RWPE1 (cell line): Measurements from ENCODE around the gene ATP2C2.
A peak's percentile ranks its signal among the peaks of the same experiment; 100 is the strongest.

Experiments used
- CTCF ChIA-PET: fragments of 350-600 bp; sonication (Branson Sonifier 250); formaldehyde crosslinking; extraction: SDS; loops from one replicate; lab custom pipeline; 2021; lab: Yijun Ruan, JAX
- POLR2A ChIA-PET: fragments of 400-600 bp; formaldehyde crosslinking; extraction: SDS; loops from one replicate; lab custom pipeline; 2020; ENCODE audit warnings: antibody characterized with exemption; ENCODE audit not compliant: low non-redundant PET; lab: Yijun Ruan, JAX
- DNase-seq: peaks from one replicate; pipeline ENCODE4 v3.0.0; 2012; ENCODE audit warnings: low spot score
- H3K27ac ChIP-seq: fragments of 450-650 bp; 2 replicates; pipeline ENCODE4 v1.5.1; 2017
- CTCF ChIP-seq: fragments of 450-650 bp; conservative IDR thresholded peaks from 2 replicates; pipeline ENCODE4 v1.5.1; 2017; ENCODE audit warnings: low read depth, mild to moderate bottlenecking

ATP2C2 gene

GRCh38 chr16:84464116-84464515 is 95.8 kb downstream of the ATP2C2 start:
- TF ChIP-seq CTCF = no peak
- no peak for DNase-seq
- CTCF ChIA-PET = no interaction called here
- H3K27ac ChIP-seq = no peak overlapping the region
- POLR2A ChIA-PET = no interaction called here

GRCh38 chr16:84465154-84465553 is 96.8 kb downstream of the ATP2C2 start:
- DNase-seq = no peak
- H3K27ac ChIP-seq = no peak overlapping the region
- CTCF ChIA-PET = interaction anchor here (0.6 kb wide), 1 partner anchor 18 kb away, joined by 4 read pairs; no protein-coding TSS in a partner anchor
- POLR2A ChIA-PET = no interaction called here
- no peak for TF ChIP-seq CTCF

- TF ChIP-seq CTCF = no peak
- ChIA-PET CTCF (no interaction called here), POLR2A (no interaction called here)
- no peak overlapping the region for H3K27ac ChIP-seq
- no peak for DNase-seq
Observed at GRCh38 chr16:84466692-84467091, 98.4 kb downstream of the ATP2C2 start.

- CTCF ChIA-PET = no interaction called here
- no peak for TF ChIP-seq CTCF
- POLR2A ChIA-PET = no interaction called here
- peak; percentile 34 for DNase-seq
- H3K27ac ChIP-seq = no peak overlapping the region
Observed at GRCh38 chr16:84467256-84467655, 98.9 kb downstream of the ATP2C2 start.

GRCh38 chr16:84467709-84468108 is 99.4 kb downstream of the ATP2C2 start:
- ChIA-PET CTCF (no interaction called here), POLR2A (no interaction called here)
- no peak for TF ChIP-seq CTCF
- no peak for DNase-seq
- H3K27ac ChIP-seq = no peak overlapping the region

GRCh38 chr16:84471316-84471715 is 103.0 kb downstream of the ATP2C2 start:
- DNase-seq = no peak
- no peak for TF ChIP-seq CTCF
- ChIA-PET CTCF (no interaction called here), POLR2A (no interaction called here)
- H3K27ac ChIP-seq = no peak overlapping the region

- TF ChIP-seq CTCF = no peak
- ChIA-PET CTCF (no interaction called here), POLR2A (no interaction called here)
- no peak overlapping the region for H3K27ac ChIP-seq
- DNase-seq = no peak
Observed at GRCh38 chr16:84471966-84472365, 103.6 kb downstream of the ATP2C2 start.
